GM19023 (cell line): Measurements from ENCODE around the gene SUN2.
A peak's percentile ranks its signal among the peaks of the same experiment; 100 is the strongest.

Experiments
- ATAC-seq: cut with Tn5 transposase; IDR thresholded peaks from one replicate; pipeline ENCODE4 v1.9.1; 2021; ENCODE audit warnings: mild to moderate bottlenecking, moderate library complexity; ENCODE audit not compliant: unreplicated experiment

The SUN2 gene

DNA sequence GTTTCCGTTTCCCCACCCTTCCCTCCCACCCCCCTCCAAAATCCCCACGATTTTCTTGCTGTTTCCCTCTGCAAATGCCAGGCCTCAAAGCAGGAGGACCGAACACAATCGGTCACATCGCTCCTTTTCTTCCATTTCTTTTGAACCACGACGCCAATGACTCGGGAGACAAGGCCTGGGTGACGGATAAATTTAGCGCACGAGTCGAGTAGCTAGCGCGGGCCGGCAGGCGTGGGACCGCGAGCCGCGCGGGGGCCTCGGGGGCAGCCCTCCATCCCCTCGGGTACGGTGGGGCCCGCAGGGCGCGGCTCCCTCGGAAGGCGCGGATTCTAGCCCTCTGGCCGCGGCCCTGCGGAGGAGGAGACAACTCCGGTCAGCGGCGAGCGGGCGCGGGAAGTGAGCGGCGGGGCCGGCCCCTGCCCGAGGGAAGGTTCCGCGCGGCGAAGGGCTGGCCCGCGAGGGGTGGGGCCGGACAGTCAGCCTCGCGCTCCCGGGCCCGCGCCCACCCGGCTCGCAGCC, 55.5 kb downstream of the SUN2 start:
- ATAC-seq, result peak; percentile 29

DNA sequence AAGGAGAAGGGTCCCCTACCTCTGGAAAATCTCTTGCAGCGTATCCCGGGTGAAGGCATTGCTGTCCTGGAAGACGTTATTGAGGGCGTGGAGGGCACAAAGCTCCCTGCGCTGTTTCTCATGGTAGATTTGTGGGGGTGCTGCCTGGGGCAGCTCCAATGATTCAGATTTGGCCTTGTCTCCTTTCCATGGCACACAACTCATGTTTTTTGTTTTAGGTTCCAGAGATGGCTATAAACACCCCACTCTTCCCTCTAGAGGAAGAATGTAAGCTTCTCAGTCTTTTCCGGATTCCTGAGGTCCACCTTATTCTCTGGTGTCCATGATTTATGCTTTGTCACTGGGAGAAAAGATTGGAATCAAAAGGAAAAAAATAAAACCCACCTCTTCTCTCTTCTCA, 56.0 kb downstream of the SUN2 start:
- no peak for ATAC-seq

DNA sequence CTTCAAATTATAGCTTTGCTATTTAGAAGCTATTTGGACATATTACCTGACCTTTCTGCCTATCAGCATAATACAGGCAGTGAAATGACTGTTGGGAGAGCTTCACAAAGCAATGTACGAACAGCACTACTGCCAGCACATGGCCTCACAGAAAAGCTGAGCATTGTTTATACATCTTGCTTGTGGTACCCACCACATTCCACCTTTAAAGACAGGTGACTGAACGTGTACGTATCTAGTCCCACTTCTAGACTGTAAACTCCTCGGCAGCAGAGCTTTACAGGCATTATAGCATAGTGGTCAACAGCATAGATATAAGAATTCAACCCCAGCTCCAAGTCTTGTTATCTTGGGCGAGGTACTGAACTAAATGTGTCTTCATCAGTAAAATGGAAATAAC, 56.7 kb downstream of the SUN2 start:
- no peak for ATAC-seq

DNA sequence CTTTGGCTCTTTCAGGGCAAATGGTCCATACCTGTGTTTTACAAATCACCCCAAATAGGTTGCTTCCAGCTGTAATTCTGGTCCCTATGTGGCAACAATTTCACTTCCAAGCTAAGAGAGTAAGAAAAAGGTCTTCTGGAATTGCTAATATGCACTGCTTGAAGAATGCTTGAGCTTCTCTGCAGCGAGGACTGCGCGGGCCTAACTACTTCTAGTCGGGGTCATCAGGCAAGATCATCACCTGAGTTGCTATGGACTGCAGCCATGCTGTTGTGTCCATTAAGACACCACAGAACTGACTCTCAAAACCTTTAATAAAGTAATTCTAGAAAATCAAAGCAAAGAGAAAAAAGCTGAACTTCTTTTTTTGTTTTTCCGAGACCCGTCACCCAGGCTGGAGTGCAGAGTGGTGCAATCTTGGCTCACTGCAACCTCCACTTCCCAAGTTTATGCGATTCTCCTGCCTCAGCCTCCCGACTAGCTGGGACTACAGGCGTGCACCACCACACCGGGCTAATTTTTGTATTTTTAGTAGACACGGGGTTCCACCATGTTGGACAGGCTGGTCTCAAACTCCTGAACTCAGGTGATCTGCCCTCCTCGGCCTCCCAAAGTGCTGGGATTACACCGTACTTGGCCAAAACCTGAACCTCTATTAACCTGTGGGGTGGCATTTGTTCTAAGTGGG, 57.2 kb downstream of the SUN2 start:
- ATAC-seq, result no peak

DNA sequence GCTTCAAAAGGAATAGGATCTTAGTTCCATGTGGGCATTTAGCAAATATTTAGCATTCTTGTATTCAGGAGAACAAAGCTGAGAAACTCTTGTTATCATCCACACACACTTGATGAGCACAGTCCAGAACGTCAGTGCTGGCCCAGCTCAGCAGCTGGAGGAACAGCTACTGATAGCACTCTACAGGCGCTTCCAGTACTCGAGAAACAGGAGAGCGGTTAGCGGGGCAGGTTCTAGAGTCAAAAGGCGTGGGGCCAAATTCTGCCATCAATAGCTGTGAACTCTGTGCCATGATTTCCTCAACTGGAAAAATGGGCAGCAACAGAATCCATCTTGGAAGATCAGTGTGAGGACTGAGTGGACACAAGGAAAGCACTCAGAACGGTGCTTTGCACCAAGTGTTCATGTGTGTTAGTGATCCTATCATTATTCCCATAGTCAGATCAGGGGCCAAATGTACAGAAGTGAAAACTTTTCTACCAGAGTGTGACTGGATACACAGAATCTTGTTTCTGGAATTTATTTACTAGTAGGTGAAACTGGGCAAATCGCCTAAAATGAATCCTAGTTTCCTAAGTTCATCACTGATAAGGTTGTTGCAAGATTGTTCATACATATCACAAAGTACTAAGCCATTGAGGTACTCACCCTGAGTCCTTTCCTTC, 58.2 kb downstream of the SUN2 start:
- ATAC-seq, result no peak

DNA sequence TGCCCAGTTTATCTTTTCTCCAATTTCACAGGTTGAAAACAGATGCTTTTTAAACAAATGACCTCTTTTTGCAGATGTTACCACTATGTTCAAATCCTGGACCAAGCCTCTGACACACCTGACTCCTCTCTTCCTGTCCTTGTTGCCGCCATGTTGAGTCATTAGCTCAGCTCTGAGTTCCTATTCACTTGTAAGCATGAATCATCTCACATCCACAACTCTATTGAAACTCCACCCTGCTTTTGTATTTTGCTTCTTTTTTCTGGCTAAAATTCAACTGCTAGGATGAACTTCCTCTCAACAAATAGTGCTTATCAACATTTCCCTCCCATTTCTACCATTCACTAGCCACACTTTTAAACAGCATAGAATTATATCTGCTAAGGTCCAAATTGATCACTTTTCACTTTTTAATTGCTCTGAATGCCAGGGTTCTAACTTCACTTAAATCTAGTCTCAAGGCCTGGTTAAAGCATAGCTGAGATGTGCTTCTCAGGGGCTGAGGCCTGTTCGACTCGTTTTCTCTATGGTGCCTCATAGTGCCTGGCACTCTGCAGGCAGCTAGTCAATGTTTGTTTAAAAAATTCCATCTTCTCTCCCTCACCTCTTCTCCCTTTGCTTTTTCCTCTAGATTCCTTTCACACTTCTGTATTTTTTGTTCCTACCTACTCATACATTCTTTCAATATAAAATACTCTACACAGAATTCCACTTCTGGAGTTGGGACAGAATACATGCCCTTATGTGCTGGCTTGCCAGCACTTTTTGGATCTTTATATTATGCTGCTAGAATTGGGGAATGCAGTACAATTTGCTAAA, 59.0 kb downstream of the SUN2 start:
- ATAC-seq, result no peak

DNA sequence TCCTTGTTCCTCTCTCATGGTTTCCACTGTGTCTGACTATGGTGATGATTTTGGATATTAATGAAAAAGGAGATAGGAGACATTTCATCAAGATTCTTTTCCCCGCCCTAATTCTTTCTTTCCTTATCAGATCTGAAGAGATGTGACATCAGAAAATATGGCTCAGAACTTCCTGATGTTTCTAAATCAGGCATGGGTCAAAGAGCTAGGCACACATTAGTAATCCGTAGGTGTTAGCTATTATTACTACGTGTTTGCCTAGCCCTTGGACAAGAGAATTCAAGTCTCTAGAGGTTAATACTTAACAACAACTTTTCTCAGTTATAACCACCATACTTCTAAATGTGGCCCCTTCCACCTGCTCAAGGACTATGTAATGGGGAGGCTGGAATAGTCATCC, 60.9 kb downstream of the SUN2 start:
- ATAC-seq, result no peak

DNA sequence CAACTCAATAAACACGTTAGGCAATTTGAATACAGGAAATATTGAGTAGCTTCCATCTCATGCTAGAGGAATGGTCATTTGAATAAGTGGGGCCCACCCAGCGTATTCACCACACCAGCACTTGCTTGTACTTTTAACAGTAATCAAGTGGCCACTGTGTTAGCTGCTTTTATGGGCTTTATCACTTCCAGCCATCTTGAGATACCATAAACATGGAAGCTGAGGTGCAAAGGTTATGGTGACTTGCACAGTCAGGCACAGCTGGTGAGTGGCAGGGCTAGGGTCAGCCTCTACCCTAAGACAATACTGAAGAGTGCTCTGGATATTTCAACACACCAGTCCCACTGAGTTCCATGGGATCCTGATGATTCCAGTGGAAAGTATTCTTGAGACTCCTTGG, 61.7 kb downstream of the SUN2 start:
- no peak for ATAC-seq

DNA sequence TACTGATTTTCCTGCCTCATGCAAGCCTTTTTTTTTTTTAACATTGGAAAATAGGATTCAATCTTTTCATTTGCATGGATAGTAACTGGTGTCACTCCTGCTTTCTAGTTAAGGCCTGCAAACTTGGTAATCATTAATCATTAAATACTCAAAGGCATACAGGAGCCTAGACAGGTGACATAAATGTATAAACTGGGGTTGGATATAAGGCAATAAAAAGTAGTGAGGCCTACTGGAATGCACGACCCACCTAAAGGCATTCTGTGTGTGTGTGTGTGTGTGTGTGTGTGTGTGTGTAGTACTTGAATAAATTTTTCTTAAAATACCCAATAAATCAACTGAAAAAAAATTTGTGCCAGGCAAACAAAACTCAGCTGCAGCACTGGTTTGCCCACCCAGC, 66.1 kb downstream of the SUN2 start:
- no peak for ATAC-seq

DNA sequence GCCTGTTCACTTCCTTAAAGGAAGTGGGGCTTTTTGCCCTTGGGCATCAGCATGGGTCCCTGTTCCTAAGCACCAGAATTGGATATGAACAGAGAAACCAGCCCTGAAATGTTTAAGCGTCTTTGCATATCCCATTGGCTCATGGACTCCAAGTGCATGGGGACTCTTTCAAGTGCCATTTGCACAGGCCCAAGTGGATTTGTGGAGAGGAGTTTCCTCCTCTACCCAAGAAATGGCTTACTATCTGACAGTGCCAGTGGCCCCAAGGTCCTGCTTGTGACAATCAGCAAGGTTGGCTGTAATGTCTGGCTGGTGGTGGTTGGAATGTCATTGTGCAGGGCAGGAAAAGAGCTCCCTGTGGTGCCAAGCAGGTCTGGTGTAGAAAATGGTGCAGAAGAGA, 70.0 kb downstream of the SUN2 start:
- ATAC-seq, result no peak

DNA sequence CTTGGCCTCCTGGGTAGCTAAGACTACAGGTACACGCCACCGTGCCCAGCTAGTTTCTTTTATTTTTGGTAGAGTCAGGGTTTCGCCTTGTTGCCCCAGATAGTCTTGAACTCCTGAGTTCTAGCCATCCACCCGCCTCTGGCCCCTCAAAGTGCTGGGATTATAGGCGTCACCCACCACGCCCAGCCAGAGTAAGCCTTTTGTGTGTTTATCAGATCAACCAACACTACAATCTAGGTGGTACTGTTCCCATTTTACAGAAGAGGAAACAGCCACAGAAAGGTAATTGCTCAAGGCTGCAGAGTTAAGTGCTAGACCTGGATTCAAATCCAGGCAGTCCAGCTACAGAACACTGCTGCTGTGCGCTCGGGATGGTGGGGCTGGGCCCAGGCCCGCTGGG, 70.9 kb downstream of the SUN2 start:
- no peak for ATAC-seq
